ENCODE results near the gene MEGF11. TPM values are rescaled to one million over a fixed set of nuclear protein-coding genes. Genes with fewer than 3 reads are reported as not detected.

MEGF11 gene
- total RNA-seq, 1 experiment from 2014 or later = 0.09 TPM

DNA sequence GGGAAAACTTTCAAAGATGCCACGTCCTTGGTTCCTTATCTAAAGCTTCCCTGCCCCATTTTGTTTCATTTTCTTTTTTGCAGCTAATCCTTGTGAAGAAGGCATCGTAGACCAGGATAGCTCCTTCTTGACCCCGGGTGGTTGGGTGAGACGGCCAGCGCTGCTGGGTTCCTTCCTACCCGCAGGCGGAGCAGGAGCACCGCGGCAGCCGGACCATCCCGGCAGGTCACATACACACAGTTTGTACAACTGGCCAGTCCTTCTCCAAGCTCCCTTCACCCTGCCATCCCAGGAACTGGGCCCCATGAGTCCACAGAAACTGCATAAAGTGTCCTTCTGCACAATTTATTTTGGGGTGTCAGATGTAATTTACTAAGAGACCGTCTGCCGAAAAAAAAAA is 83.9 kb downstream of the MEGF11 start:
- DNase-seq = no peak
- no peaks in the 10 kb centered on the region for H3K4me1 Mint-ChIP-seq (ENCODE audit: low read depth, unreplicated experiment)
- H3K36me3 Mint-ChIP-seq (ENCODE audit: insufficient read depth, unreplicated experiment) = no peaks in the 10 kb centered on the region
- peaks cover 90% of the 10 kb centered on the region for H3K27me3 Mint-ChIP-seq (ENCODE audit: unreplicated experiment)
- no peaks in the 10 kb centered on the region for H3K9me3 Mint-ChIP-seq (ENCODE audit: low read depth, unreplicated experiment)
- no peak overlapping the region for H3K27ac Mint-ChIP-seq (ENCODE audit: unreplicated experiment)
- intact Hi-C loops (cut with micrococcal nuclease; ENCODE audit: unreplicated experiment) = no loop called here
- CTCF ChIA-PET = interaction anchor here (1.4 kb wide), 1 partner anchor 45 kb away, joined by 3 read pairs; no protein-coding TSS in a partner anchor
- no peak for TF ChIP-seq CTCF (IDR thresholded peaks at IDR 0.05; ENCODE audit: unreplicated experiment)
- BruUV-seq (replicated peaks) = no TSS peak
- H3K4me3 Mint-ChIP-seq (ENCODE audit: low read depth, unreplicated experiment) = no peak overlapping the region

DNA sequence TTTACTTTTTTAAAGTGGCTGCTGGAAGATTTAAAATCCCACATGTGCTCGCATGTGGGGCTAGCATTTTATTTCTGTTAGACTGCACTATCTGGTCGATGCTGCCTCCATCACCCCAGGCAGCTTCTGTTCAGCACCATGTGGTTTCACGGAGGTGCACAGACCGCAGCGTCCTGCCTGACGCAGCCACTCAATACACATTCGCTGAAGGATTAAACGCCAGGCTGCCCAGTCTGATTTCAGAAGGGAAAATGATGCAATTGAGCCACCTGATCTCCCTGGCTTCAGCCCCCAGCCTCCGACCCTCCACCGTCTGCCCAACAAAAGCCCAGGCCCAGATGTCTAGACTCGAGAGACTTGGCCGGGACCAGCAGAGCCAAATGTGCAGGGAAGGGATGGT is 84.5 kb downstream of the MEGF11 start:
- no TSS peak for BruUV-seq (replicated peaks)
- H3K9me3 Mint-ChIP-seq (ENCODE audit: low read depth, unreplicated experiment) = no peaks in the 10 kb centered on the region

DNA sequence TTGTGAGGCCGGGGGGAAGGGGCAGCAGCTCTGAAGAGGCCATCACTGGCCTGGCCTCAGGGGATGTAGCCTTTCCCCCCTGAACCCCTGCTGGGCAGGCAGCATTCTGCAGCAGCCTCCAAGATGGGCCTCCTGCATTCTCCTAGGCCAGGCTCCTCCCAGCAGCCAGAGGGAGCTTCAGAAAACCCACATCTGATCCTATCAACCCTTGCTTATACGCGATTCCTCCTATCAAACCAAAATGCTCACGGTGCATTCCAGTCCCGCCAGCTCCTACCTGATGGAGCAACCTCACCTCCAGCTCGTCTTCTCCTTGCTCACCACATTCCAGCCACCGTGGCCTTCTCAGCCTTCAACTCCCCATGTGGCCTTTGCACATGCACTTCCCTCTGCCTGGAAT is 85.7 kb downstream of the MEGF11 start:
- DNase-seq = no peak
- H3K4me3 Mint-ChIP-seq (ENCODE audit: low read depth, unreplicated experiment) = no peak overlapping the region
- H3K27ac Mint-ChIP-seq (ENCODE audit: unreplicated experiment) = no peak overlapping the region
- H3K9me3 Mint-ChIP-seq (ENCODE audit: low read depth, unreplicated experiment) = no peaks in the 10 kb centered on the region
- no peak for TF ChIP-seq CTCF (IDR thresholded peaks at IDR 0.05; ENCODE audit: unreplicated experiment)
- no peaks in the 10 kb centered on the region for H3K4me1 Mint-ChIP-seq (ENCODE audit: low read depth, unreplicated experiment)
- BruUV-seq (replicated peaks) = no TSS peak
- intact Hi-C loops (cut with micrococcal nuclease; ENCODE audit: unreplicated experiment) = no loop called here
- H3K36me3 Mint-ChIP-seq (ENCODE audit: insufficient read depth, unreplicated experiment) = no peaks in the 10 kb centered on the region
- peaks cover 82% of the 10 kb centered on the region for H3K27me3 Mint-ChIP-seq (ENCODE audit: unreplicated experiment)
- CTCF ChIA-PET = no interaction called here

More for the DNA sequence above, 84.5 kb downstream of the MEGF11 start:
- Mint-ChIP-seq H3K27ac (ENCODE audit: unreplicated experiment) (no peak overlapping the region), H3K4me1 (ENCODE audit: low read depth, unreplicated experiment) (no peaks in the 10 kb centered on the region), H3K4me3 (ENCODE audit: low read depth, unreplicated experiment) (no peak overlapping the region), H3K27me3 (ENCODE audit: unreplicated experiment) (peaks cover 90% of the 10 kb centered on the region), H3K36me3 (ENCODE audit: insufficient read depth, unreplicated experiment) (no peaks in the 10 kb centered on the region)
- intact Hi-C loops (cut with micrococcal nuclease; ENCODE audit: unreplicated experiment) = no loop called here
- no peak for DNase-seq
- no peak for TF ChIP-seq CTCF (IDR thresholded peaks at IDR 0.05; ENCODE audit: unreplicated experiment)
- CTCF ChIA-PET = interaction anchor here (1.4 kb wide), 1 partner anchor 45 kb away, joined by 3 read pairs; no protein-coding TSS in a partner anchor

GRCh38 chr15:66165856-66166255 is 87.7 kb downstream of the MEGF11 start:
- DNase-seq = no peak
- Mint-ChIP-seq H3K27ac (ENCODE audit: unreplicated experiment) (no peak overlapping the region), H3K27me3 (ENCODE audit: unreplicated experiment) (peaks cover 84% of the 10 kb centered on the region), H3K9me3 (ENCODE audit: low read depth, unreplicated experiment) (peaks cover 3% of the 10 kb centered on the region), H3K36me3 (ENCODE audit: insufficient read depth, unreplicated experiment) (no peaks in the 10 kb centered on the region), H3K4me3 (ENCODE audit: low read depth, unreplicated experiment) (no peak overlapping the region), H3K4me1 (ENCODE audit: low read depth, unreplicated experiment) (no peaks in the 10 kb centered on the region)
- intact Hi-C loops (cut with micrococcal nuclease; ENCODE audit: unreplicated experiment) = no loop called here
- no TSS peak for BruUV-seq (replicated peaks)
- CTCF ChIA-PET = interaction anchor here (0.9 to 1.1 kb wide), 2 partner anchors 9 to 12 kb away, joined by 4 read pairs; no protein-coding TSS in a partner anchor
- TF ChIP-seq CTCF (IDR thresholded peaks at IDR 0.05; ENCODE audit: unreplicated experiment) = no peak
